ENCODE results near the gene OXCT1.

- TF ChIP-seq CEBPB (IDR thresholded peaks at IDR 0.05) (no peak), CTCF (IDR thresholded peaks at IDR 0.05) (no peak), RFX5 (IDR thresholded peaks at IDR 0.05) (no peak), CHD2 (IDR thresholded peaks at IDR 0.05; ENCODE audit: low read length, partially characterized antibody) (no peak), JUN (IDR thresholded peaks at IDR 0.05) (no peak)
These were observed 48.2 kb downstream of the OXCT1 start for GRCh38 chr5:41822036-41822435.
